PC-3 (cell line): Measurements from ENCODE around the gene UBASH3B.

Experiments
- CTCF ChIP-seq: fragments of 300-600 bp; sonication (generic); conservative IDR thresholded peaks from 2 replicates; pipeline ENCODE4 v1.5.1; 2017; ENCODE audit warnings: antibody characterized with exemption, low read depth, mild to moderate bottlenecking, low read length
- EZH2 ChIP-seq: fragments of 300-600 bp; sonication (generic); IDR thresholded peaks from one replicate; pipeline ENCODE4 v1.6.1; 2017; ENCODE audit warnings: antibody characterized with exemption, mild to moderate bottlenecking, low read length; ENCODE audit not compliant: unreplicated experiment

- no peak for TF ChIP-seq CTCF
- TF ChIP-seq EZH2, result no peak
Observed at GRCh38 chr11:122758974-122759373, 103.5 kb downstream of the UBASH3B start.
